GM12878 (cell line): ENCODE measurements around the gene TRIM22. TPM values are rescaled to one million over a fixed set of nuclear protein-coding genes. Genes with fewer than 3 reads are reported as not detected.

ENCODE experiments used
- ATAC-seq: fragments of 200-7000 bp; cut with Tn5 transposase; 3 replicates; pipeline ENCODE4 v1.9.1; 2020; ENCODE audit warnings: mild to moderate bottlenecking, moderate library complexity
- BruUV-seq: library from RNA; stranded (reverse); fragments of 400-500 nt; replicated peaks from 2 replicates; lab custom pipeline; 2021; lab: Mats Ljungman, UMichigan
- CTCF ChIA-PET: fragments of 300-600 bp; sonication (Branson Sonifier 250); formaldehyde crosslinking; extraction: SDS; loops from one replicate; lab custom pipeline; 2021; ENCODE audit warnings: inconsistent platforms; lab: Yijun Ruan, JAX
- POLR2A ChIA-PET: fragments of 350-600 bp; formaldehyde crosslinking; extraction: SDS; loops from one replicate; lab custom pipeline; 2021; ENCODE audit warnings: inconsistent platforms; lab: Charles Lee
- RAD21 ChIA-PET: fragments of 300-600 bp; sonication (Branson Sonifier 250); formaldehyde crosslinking; loops from one replicate; lab custom pipeline; 2023; ENCODE audit warnings: antibody characterized with exemption; ENCODE audit not compliant: unreplicated experiment; lab: Charles Lee
- SMC1A ChIA-PET: fragments of 300-600 bp; sonication (Branson Sonifier 250); formaldehyde crosslinking; loops from one replicate; lab custom pipeline; 2023; ENCODE audit not compliant: unreplicated experiment, uncharacterized antibody; lab: Charles Lee
- DNase-seq: peaks from one replicate; pipeline ENCODE4 v3.0.0-alpha.2; 2011; ENCODE audit warnings: low read depth, low spot score
- FAIRE-seq: peaks from 3 replicates; lab custom pipeline; 2011; peaks lifted over from hg19 to GRCh38; lab: Jason Lieb, UNC
- H2AFZ ChIP-seq: 2 replicates; pipeline ENCODE4 v1.6.0; 2011; ENCODE audit warnings: low read depth, low read length, control low read depth; ENCODE audit not compliant: control insufficient read depth
- H3K27ac ChIP-seq: 2 replicates; pipeline ENCODE4 v1.5.1; 2011; ENCODE audit warnings: control low read depth; ENCODE audit not compliant: control insufficient read depth, insufficient read depth
- H3K27me3 ChIP-seq, 2 experiments: replicated peaks in 1 of 2; 2 replicates each; pipeline versions ENCODE4 v1.6.0 to v1.6.1; 2011; ENCODE audit warnings: low read length in 1 of 2; ENCODE audit not compliant: control insufficient read depth in 2 of 2, insufficient read depth in 2 of 2
- H3K36me3 ChIP-seq, 2 experiments: 2 replicates each; pipeline ENCODE4 v1.5.1; 2011; ENCODE audit warnings: low read length in 1 of 2; ENCODE audit not compliant: control insufficient read depth in 2 of 2, insufficient read depth in 2 of 2
- H3K4me1 ChIP-seq: 2 replicates; pipeline ENCODE4 v1.6.1; 2011; ENCODE audit warnings: mild to moderate bottlenecking, low read length, moderate library complexity, mixed read lengths; ENCODE audit not compliant: control insufficient read depth, insufficient read depth
- H3K4me2 ChIP-seq: 2 replicates; pipeline ENCODE4 v1.6.0; 2011; ENCODE audit warnings: control low read depth; ENCODE audit not compliant: control insufficient read depth, insufficient read depth
- H3K4me3 ChIP-seq: fragments of 200-600 bp; sonication (generic); 2 replicates; pipeline ENCODE4 v1.5.1; 2016
- H3K79me2 ChIP-seq: 2 replicates; pipeline ENCODE4 v1.6.0; 2011; ENCODE audit warnings: low read length; ENCODE audit not compliant: control insufficient read depth, insufficient read depth
- H3K9ac ChIP-seq: 2 replicates; pipeline ENCODE4 v1.8.0; 2011; ENCODE audit warnings: low read length, control low read depth, mixed read lengths; ENCODE audit not compliant: control insufficient read depth, insufficient read depth
- H3K9me3 ChIP-seq: replicated peaks from 3 replicates; pipeline ENCODE4 v1.5.1; 2011; ENCODE audit warnings: mild to moderate bottlenecking, low read length; ENCODE audit not compliant: control insufficient read depth, insufficient read depth
- H4K20me1 ChIP-seq: 2 replicates; pipeline ENCODE4 v1.6.0; 2011; ENCODE audit not compliant: control insufficient read depth, insufficient read depth
- ASH2L ChIP-seq: fragments of 300-600, 200-600 bp; sonication (generic); IDR thresholded peaks from 2 replicates; pipeline ENCODE4 v1.6.1; 2017; ENCODE audit warnings: low read depth, mild to moderate bottlenecking, borderline replicate concordance
- ATF7 ChIP-seq: fragments of 450-650 bp; IDR thresholded peaks from 2 replicates; pipeline ENCODE4 v1.6.1; 2016; ENCODE audit warnings: low read depth, mild to moderate bottlenecking
- CEBPB ChIP-seq, 2 experiments: fragments of 150-350 bp in 1 of 2; IDR thresholded peaks; 2 replicates each; pipeline ENCODE4 v1.6.1; 2012 to 2014; ENCODE audit warnings: low read depth in 2 of 2, low read length in 2 of 2, borderline replicate concordance in 1 of 2, inconsistent platforms in 1 of 2
- EZH2 ChIP-seq: IDR thresholded peaks from 2 replicates; pipeline ENCODE4 v1.6.1; 2012; ENCODE audit warnings: low read depth, mild to moderate bottlenecking, control low read depth, inconsistent platforms, low read length, borderline replicate concordance; ENCODE audit not compliant: control insufficient read depth
- NBN ChIP-seq: fragments of 450-650 bp; IDR thresholded peaks from 2 replicates; pipeline ENCODE4 v1.6.1; 2016
- NR2C2 ChIP-seq: IDR thresholded peaks from 2 replicates; pipeline ENCODE4 v1.6.1; 2011; ENCODE audit warnings: borderline replicate concordance, low read depth; ENCODE audit not compliant: control insufficient read depth, insufficient read length
- SMAD1 ChIP-seq: fragments of 450-650 bp; IDR thresholded peaks from 2 replicates; pipeline ENCODE4 v1.6.1; 2018; ENCODE audit warnings: mild to moderate bottlenecking, low read depth; ENCODE audit not compliant: partially characterized antibody
- ZNF384 ChIP-seq: IDR thresholded peaks from 2 replicates; pipeline ENCODE4 v1.6.1; 2012; ENCODE audit warnings: low read depth, mild to moderate bottlenecking, low read length, improper control_type of control experiment, borderline replicate concordance
- WGBS: methylation state at CpG from one replicate; pipeline ENCODE4 v1.1.6; 2016; ENCODE audit warnings: low lambda C conversion rate; ENCODE audit not compliant: insufficient replicate concordance, insufficient coverage; ENCODE audit errors: missing lambda C conversion rate; 5-methylcytosine and 5-hydroxymethylcytosine counted together
- in situ Hi-C: fragments of 300-500 bp; cut with MboI; formaldehyde crosslinking; loops from 9 replicates; pipeline ENCODE4 v1.14.3; 2018; ENCODE audit warnings: mixed read lengths
- intact Hi-C: fragments of 100-400 bp; cut with micrococcal nuclease; formaldehyde crosslinking; loops from one replicate; pipeline ENCODE4 v1.14.2; 2022; ENCODE audit not compliant: unreplicated experiment
- polyA plus RNA-seq, 11 experiments: library from polyadenylated mRNA; depleted of rRNA in 4 of 11; unstranded in 6 of 11; stranded (reverse) in 5 of 11; fragments of >200 nt; fragmentation: Nextera tagmentation in 4 of 11; fragmentation: Illumina TruSeq in 1 of 11; extraction: Ambion mirVana in 4 of 11; extraction: Trizol in 1 of 11; gene quantifications; 1 replicate in 1 of 11; 2 replicates in 10 of 11; pipeline versions ENCODE4 v1.2.1 to v1.2.3, GENCODE V29; 2011 to 2016; ENCODE audit warnings: inconsistent platforms in 2 of 11, missing spikeins in 2 of 11, low read depth in 1 of 11
- total RNA-seq, 4 experiments: library from RNA; depleted of rRNA in 3 of 4; stranded (reverse); fragments of >200 nt in 3 of 4; fragmentation: Illumina TruSeq in 1 of 4; extraction: Trizol in 1 of 4; gene quantifications; 2 replicates each; pipeline versions ENCODE4 v1.2.1 to v1.2.3, GENCODE V29; 2013 to 2021
- TF ChIP-seq, protein P1 (sequence below): IDR thresholded peaks from 2 replicates; pipeline ENCODE4 v1.6.1; 2012; ENCODE audit warnings: improper control_type of control experiment, low read depth, low read length; ENCODE audit not compliant: insufficient replicate concordance
- TF ChIP-seq, protein P2 (sequence below): IDR thresholded peaks from 2 replicates; pipeline ENCODE4 v1.6.1; 2011; ENCODE audit warnings: borderline replicate concordance, low read depth, mild to moderate bottlenecking, moderate library complexity, low read length; ENCODE audit not compliant: insufficient read depth, poor library complexity, severe bottlenecking
- TF ChIP-seq, protein P3 (sequence below): fragments of 450-650 bp; IDR thresholded peaks from 2 replicates; pipeline ENCODE4 v1.6.1; 2017; ENCODE audit warnings: low read depth, mild to moderate bottlenecking, moderate library complexity

The TRIM22 gene
- total and polyA plus RNA-seq, 10 of the 15 experiments (the other 5 are each of a cell fraction or from before 2014, with no cell fraction given) = 116 to 485 (median 204) TPM

DNA sequence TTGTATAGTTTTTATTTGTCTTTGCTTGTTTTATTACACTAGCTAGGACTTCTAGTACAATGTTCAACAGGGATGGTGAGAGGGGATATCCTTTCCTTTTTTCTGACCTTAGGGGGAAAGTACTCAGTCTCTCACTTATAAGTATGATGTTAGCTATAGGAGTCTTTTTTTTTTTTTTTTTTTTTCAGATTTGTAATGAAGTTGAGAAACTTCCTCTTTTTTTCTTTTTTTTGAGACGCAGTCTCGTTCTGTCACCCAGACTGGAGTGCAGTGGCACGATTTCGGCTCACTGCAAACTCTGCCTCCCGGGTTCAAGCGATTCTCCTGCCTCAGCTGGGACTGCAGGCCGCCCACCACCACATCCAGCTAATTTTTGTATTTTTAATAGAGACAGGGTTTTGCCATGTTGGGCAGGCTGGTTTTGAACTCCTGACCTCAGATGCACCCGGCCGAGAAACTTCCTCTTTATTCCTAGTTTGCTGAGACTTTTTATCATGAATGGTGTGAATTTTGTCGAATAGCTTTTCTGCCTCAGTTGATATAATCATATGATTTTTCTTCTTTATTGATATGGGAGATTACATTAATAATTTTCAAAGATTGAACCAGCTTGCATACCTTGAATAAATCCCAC lies 10.9 kb downstream of the TRIM22 start:
- no peak overlapping the region for H2AFZ ChIP-seq
- DNase-seq (no peak), ATAC-seq (peak; percentile 55), FAIRE-seq (no peak)
- intact Hi-C loops = loop anchor here (5.0 kb wide), 2 partner anchors 117 to 223 kb away; no protein-coding TSS in a partner anchor
- SMC1A ChIA-PET = interaction anchor here (0.8 to 7.3 kb wide), 9 partner anchors 10 to 110 kb away, joined by 3 to 96 read pairs (median 3); partner anchors contain the start of genes TRIM22, TRIM34 and TRIM5
- peaks cover 52% of the 10 kb centered on the region for H3K79me2 ChIP-seq
- in situ Hi-C loops = loop anchor here (10.0 kb wide), 1 partner anchor 1034 kb away; no protein-coding TSS in a partner anchor
- peaks cover 3% of the 10 kb centered on the region for H3K4me1 ChIP-seq
- peak overlapping the region; percentile 45; the same call in 1 of the 2 replicates for H3K4me2 ChIP-seq
- BruUV-seq = no TSS peak
- POLR2A ChIA-PET = interaction anchor here (0.5 to 4.9 kb wide), 6 partner anchors 10 to 450 kb away, joined by 3 to 58 read pairs (median 4); partner anchors contain the start of genes TRIM22, TRIM34 and TRIM5
- H3K9ac ChIP-seq = no peak overlapping the region
- peaks cover 6 to 59% of the 10 kb centered on the region in 2 experiments for H3K36me3 ChIP-seq
- no peak overlapping the region for H3K27ac ChIP-seq
- peaks cover 7% of the 10 kb centered on the region for H3K9me3 ChIP-seq
- RAD21 ChIA-PET = interaction anchor here (0.6 to 5.5 kb wide), 5 partner anchors 10 to 109 kb away, joined by 3 to 61 read pairs (median 4); partner anchors contain the start of genes TRIM22 and TRIM5
- TF ChIP-seq ATF7 (peak; percentile 31; the same call in 1 of the 2 replicates), EZH2 (no peak), CEBPB (IDR thresholded peaks at IDR 0.05; ENCODE audit: borderline replicate concordance in 1 of 2, low read depth in 2 of 2, low read length in 2 of 2) (no peak), SMAD1 (no peak), ZNF384 (peak; percentile 82), ASH2L (no peak), NBN (0 out of 2 replicates have a peak, but pooled peaks have one; percentile 40), NR2C2 (no peak)
- TF ChIP-seq, protein P1, sequence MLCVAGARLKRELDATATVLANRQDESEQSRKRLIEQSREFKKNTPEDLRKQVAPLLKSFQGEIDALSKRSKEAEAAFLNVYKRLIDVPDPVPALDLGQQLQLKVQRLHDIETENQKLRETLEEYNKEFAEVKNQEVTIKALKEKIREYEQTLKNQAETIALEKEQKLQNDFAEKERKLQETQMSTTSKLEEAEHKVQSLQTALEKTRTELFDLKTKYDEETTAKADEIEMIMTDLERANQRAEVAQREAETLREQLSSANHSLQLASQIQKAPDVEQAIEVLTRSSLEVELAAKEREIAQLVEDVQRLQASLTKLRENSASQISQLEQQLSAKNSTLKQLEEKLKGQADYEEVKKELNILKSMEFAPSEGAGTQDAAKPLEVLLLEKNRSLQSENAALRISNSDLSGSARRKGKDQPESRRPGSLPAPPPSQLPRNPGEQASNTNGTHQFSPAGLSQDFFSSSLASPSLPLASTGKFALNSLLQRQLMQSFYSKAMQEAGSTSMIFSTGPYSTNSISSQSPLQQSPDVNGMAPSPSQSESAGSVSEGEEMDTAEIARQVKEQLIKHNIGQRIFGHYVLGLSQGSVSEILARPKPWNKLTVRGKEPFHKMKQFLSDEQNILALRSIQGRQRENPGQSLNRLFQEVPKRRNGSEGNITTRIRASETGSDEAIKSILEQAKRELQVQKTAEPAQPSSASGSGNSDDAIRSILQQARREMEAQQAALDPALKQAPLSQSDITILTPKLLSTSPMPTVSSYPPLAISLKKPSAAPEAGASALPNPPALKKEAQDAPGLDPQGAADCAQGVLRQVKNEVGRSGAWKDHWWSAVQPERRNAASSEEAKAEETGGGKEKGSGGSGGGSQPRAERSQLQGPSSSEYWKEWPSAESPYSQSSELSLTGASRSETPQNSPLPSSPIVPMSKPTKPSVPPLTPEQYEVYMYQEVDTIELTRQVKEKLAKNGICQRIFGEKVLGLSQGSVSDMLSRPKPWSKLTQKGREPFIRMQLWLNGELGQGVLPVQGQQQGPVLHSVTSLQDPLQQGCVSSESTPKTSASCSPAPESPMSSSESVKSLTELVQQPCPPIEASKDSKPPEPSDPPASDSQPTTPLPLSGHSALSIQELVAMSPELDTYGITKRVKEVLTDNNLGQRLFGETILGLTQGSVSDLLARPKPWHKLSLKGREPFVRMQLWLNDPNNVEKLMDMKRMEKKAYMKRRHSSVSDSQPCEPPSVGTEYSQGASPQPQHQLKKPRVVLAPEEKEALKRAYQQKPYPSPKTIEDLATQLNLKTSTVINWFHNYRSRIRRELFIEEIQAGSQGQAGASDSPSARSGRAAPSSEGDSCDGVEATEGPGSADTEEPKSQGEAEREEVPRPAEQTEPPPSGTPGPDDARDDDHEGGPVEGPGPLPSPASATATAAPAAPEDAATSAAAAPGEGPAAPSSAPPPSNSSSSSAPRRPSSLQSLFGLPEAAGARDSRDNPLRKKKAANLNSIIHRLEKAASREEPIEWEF = no peak
- TF ChIP-seq, protein P2, sequence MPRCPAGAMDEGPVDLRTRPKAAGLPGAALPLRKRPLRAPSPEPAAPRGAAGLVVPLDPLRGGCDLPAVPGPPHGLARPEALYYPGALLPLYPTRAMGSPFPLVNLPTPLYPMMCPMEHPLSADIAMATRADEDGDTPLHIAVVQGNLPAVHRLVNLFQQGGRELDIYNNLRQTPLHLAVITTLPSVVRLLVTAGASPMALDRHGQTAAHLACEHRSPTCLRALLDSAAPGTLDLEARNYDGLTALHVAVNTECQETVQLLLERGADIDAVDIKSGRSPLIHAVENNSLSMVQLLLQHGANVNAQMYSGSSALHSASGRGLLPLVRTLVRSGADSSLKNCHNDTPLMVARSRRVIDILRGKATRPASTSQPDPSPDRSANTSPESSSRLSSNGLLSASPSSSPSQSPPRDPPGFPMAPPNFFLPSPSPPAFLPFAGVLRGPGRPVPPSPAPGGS = no peak
- TF ChIP-seq, protein P3, sequence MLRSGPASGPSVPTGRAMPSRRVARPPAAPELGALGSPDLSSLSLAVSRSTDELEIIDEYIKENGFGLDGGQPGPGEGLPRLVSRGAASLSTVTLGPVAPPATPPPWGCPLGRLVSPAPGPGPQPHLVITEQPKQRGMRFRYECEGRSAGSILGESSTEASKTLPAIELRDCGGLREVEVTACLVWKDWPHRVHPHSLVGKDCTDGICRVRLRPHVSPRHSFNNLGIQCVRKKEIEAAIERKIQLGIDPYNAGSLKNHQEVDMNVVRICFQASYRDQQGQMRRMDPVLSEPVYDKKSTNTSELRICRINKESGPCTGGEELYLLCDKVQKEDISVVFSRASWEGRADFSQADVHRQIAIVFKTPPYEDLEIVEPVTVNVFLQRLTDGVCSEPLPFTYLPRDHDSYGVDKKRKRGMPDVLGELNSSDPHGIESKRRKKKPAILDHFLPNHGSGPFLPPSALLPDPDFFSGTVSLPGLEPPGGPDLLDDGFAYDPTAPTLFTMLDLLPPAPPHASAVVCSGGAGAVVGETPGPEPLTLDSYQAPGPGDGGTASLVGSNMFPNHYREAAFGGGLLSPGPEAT = peak; percentile 26; the same call in 1 of the 2 replicates
- peaks cover 5% of the 10 kb centered on the region; the same call in 1 of the 2 replicates for H4K20me1 ChIP-seq
- no peaks in the 10 kb centered on the region for H3K27me3 ChIP-seq
- WGBS = 29% methylated on average over 8 of the region's 10 CpGs
- H3K4me3 ChIP-seq = 0 out of 2 replicates have a peak overlapping the region, but pooled peaks have one; percentile 8
- CTCF ChIA-PET = interaction anchor here (0.9 to 5.0 kb wide), 5 partner anchors 10 to 81 kb away, joined by 4 to 37 read pairs (median 25); partner anchors contain the start of genes TRIM22 and TRIM5
